ENCODE data around the gene TDG. TPM values are rescaled to one million over a fixed set of nuclear protein-coding genes. Genes with fewer than 3 reads are reported as not detected.

The TDG gene
- 28.0 and 38.9 TPM in 2 replicates for total RNA-seq (2014; rRNA removed; shearing (Covaris generic); ENCODE audit: low replicate concordance)

DNA sequence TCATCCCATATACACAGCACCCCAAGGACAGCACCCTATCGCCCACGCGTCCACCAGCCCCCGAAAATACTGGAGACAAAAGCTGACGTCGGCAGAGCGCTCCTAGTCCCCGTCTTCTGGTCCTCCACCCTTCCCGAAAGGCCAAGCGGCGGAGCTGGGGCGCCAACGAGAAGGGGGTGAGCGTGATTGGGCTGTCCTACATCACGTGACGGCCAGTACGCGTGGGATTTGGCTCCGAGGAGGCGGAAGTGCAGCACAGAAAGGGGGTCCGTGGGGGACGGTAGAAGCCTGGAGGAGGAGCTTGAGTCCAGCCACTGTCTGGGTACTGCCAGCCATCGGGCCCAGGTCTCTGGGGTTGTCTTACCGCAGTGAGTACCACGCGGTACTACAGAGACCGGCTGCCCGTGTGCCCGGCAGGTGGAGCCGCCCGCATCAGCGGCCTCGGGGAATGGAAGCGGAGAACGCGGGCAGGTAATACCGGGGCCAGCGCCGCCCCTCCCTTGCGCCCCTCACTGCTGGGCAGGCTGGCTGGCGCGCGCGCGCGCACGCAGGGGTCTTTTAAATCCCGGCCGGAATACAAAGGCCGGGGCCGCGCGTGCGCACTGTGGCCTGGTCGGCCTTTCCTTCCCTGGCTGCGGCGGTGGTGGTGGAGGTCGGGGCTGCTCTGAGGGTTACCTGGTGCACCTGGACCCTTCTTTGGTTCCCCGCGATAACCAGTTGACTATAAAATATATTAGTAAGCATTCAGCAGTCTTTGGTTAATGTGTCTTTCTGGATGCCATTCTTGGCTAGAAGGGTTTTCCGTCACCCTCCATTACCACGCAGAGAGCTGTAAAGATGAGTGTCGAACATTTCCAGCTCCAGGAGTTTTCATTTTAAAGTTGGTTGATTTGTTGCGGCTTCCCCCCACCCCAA is at the start of gene TDG:
Gene TDG (plus strand): TSS at position 283 of the 915 bp plus-strand sequence. CDS start 166 bp downstream, at position 449.
- Histone ChIP-seq H3K9me2 (replicated peaks; ENCODE audit: insufficient read depth, low read length) (no peaks in the 10 kb centered on the region), H4K20me1 (ENCODE audit: insufficient read depth, low read depth, low read length) (peaks cover 4% of the 10 kb centered on the region; the same call in 1 of the 2 replicates), H3K9ac (ENCODE audit: low read length) (peak within 1 kb of the TSS; percentile 79), H3K9me3 (ENCODE audit: low read length) (no peaks in the 10 kb centered on the region), H3K27me3 (ENCODE audit: low read length) (no peaks in the 10 kb centered on the region), H3K27ac (ENCODE audit: low read length) (peak within 1 kb of the TSS; percentile 69), H3K36me3 (ENCODE audit: insufficient read depth, low read length) (peaks cover 19% of the 10 kb centered on the region; the same call in 1 of the 2 replicates), H3K4me2 (ENCODE audit: low read depth, low read length, poor library complexity, severe bottlenecking) (peak within 1 kb of the TSS; percentile 100), H3K4me1 (ENCODE audit: low read length) (peaks cover 53% of the 10 kb centered on the region), H3K4me3 (ENCODE audit: low read length) (peak within 1 kb of the TSS; percentile 79), H2AFZ (ENCODE audit: low read length) (no peak within 1 kb of the TSS), H3K79me2 (ENCODE audit: low read length) (peaks cover 73% of the 10 kb centered on the region)
- DNase-seq: peak; percentile 99

- no peaks in the 10 kb centered on the region for H3K27me3 ChIP-seq (ENCODE audit: low read length)
- no peaks in the 10 kb centered on the region for H4K20me1 ChIP-seq (ENCODE audit: insufficient read depth, low read depth, low read length)
- no peak overlapping the region for H2AFZ ChIP-seq (ENCODE audit: low read length)
- H3K79me2 ChIP-seq (ENCODE audit: low read length): no peaks in the 10 kb centered on the region
- no peak overlapping the region for H3K4me2 ChIP-seq (ENCODE audit: low read depth, low read length, poor library complexity, severe bottlenecking)
- no peak for DNase-seq
- no peak overlapping the region for H3K27ac ChIP-seq (ENCODE audit: low read length)
- no peak overlapping the region for H3K9ac ChIP-seq (ENCODE audit: low read length)
- no peak overlapping the region for H3K4me3 ChIP-seq (ENCODE audit: low read length)
- H3K9me3 ChIP-seq (ENCODE audit: low read length): no peaks in the 10 kb centered on the region
- H3K4me1 ChIP-seq (ENCODE audit: low read length): no peaks in the 10 kb centered on the region
- no peaks in the 10 kb centered on the region for H3K36me3 ChIP-seq (ENCODE audit: insufficient read depth, low read length)
- H3K9me2 ChIP-seq (replicated peaks; ENCODE audit: insufficient read depth, low read length): no peaks in the 10 kb centered on the region
Observed at GRCh38 chr12:103917873-103918272, 47.8 kb upstream of the TDG start.

DNA sequence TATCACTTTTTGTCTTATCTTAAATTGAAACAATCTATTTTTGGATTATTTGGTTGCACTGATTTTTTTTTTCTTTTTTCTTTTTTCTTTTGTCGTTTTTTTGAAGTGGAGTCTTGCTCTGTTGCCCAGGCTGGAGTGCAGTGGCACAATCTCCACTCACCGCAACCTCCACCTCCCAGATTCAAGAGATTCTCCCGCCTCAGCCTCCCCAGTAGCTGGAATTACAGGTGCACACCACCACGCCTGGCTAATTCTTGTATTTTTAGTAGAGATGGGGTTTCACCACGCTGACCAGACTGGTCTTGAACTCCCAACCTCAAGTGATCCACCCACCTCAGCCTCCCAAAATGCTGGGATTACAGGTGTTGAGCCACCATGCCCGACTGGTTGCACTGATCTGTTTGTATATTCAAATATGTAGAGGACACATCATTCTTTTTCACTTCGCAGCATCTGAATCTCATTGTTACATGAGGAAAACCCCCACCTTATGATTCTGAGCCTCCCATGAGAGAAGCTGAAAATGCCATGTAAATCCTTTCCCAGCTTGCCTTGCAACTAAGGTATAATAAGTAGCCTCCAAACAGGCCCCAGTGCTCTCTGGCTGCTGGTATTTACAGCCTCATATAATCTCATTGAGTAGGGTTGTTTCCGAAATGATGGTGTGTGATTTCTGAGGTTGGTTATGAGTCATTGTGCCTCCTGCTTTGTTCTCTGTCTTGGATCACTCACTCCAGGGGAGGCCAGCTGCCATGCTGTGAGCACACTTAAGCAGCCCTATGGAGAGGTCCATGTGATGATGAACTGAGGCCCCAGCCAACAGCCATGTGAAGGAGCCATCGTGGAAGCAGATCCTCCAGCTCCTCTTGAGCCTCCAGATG is 40.7 kb upstream of the TDG start:
- H4K20me1 ChIP-seq (ENCODE audit: insufficient read depth, low read depth, low read length): no peaks in the 10 kb centered on the region
- no peaks in the 10 kb centered on the region for H3K79me2 ChIP-seq (ENCODE audit: low read length)
- H3K4me3 ChIP-seq (ENCODE audit: low read length): peak overlapping the region; percentile 17; the same call in 1 of the 2 replicates
- no peaks in the 10 kb centered on the region for H3K9me2 ChIP-seq (replicated peaks; ENCODE audit: insufficient read depth, low read length)
- no peaks in the 10 kb centered on the region for H3K9me3 ChIP-seq (ENCODE audit: low read length)
- H3K4me2 ChIP-seq (ENCODE audit: low read depth, low read length, poor library complexity, severe bottlenecking): peak overlapping the region; percentile 35
- no peak for DNase-seq
- no peak overlapping the region for H3K27ac ChIP-seq (ENCODE audit: low read length)
- H3K36me3 ChIP-seq (ENCODE audit: insufficient read depth, low read length): no peaks in the 10 kb centered on the region
- peaks cover 36% of the 10 kb centered on the region for H3K4me1 ChIP-seq (ENCODE audit: low read length)
- H2AFZ ChIP-seq (ENCODE audit: low read length): peak overlapping the region; percentile 89; the same call in 1 of the 2 replicates
- H3K9ac ChIP-seq (ENCODE audit: low read length): peak overlapping the region; percentile 6; the same call in 1 of the 2 replicates
- H3K27me3 ChIP-seq (ENCODE audit: low read length): no peaks in the 10 kb centered on the region

- Histone ChIP-seq H4K20me1 (ENCODE audit: insufficient read depth, low read depth, low read length) (peaks cover 30% of the 10 kb centered on the region), H3K4me2 (ENCODE audit: low read depth, low read length, poor library complexity, severe bottlenecking) (peak overlapping the region; percentile 89), H3K36me3 (ENCODE audit: insufficient read depth, low read length) (peaks cover 26% of the 10 kb centered on the region), H2AFZ (ENCODE audit: low read length) (peak overlapping the region; percentile 75), H3K27me3 (ENCODE audit: low read length) (no peaks in the 10 kb centered on the region), H3K79me2 (ENCODE audit: low read length) (peaks cover 34% of the 10 kb centered on the region), H3K4me3 (ENCODE audit: low read length) (peak overlapping the region; percentile 74), H3K4me1 (ENCODE audit: low read length) (peaks cover 61% of the 10 kb centered on the region), H3K9me2 (replicated peaks; ENCODE audit: insufficient read depth, low read length) (no peaks in the 10 kb centered on the region), H3K27ac (ENCODE audit: low read length) (peak overlapping the region; percentile 70), H3K9me3 (ENCODE audit: low read length) (no peaks in the 10 kb centered on the region), H3K9ac (ENCODE audit: low read length) (peak overlapping the region; percentile 81)
- DNase-seq: peak; percentile 76
Observed at GRCh38 chr12:103928682-103929045, 37.0 kb upstream of the TDG start.

DNA sequence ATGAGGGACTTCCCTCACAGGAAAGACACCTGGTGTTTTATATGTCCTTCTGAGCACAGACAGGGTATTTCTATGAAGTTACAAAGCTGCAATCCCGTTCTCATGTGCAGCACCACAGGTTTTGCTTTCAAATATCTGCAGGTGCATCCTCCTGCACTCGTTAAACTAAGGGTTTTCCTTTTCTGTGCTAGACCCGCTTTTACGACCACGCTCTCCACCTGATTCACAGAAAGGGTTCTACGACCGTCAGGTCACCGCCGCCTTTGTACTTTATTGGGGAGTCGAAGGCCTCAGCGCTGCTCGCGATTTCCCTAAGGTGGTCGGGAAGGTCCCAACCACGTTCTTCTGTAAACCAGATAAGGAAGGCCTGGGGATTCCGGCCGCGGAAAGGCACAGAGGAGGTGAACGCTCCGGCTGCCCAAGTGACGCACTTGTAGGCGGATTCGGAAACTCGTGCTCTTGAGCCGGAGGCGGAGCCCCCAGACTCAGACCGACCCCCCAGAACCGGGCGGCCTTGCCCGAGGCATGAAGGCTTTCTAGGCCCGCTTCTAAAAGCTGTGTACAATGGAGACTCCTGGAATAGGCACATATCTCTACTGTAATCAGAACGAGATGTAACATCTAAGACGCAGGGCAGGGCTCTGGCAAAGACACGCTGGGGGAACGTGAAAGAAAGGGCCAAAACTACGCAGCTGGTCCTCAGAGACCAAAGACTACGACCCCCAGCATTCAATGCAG is 36.5 kb upstream of the TDG start:
- Histone ChIP-seq H2AFZ (ENCODE audit: low read length) (peak overlapping the region; percentile 75), H3K36me3 (ENCODE audit: insufficient read depth, low read length) (peaks cover 31% of the 10 kb centered on the region), H3K27ac (ENCODE audit: low read length) (peak overlapping the region; percentile 70), H3K79me2 (ENCODE audit: low read length) (peaks cover 40% of the 10 kb centered on the region), H3K4me2 (ENCODE audit: low read depth, low read length, poor library complexity, severe bottlenecking) (peak overlapping the region; percentile 89), H3K9me3 (ENCODE audit: low read length) (no peaks in the 10 kb centered on the region), H3K4me3 (ENCODE audit: low read length) (peak overlapping the region; percentile 74), H4K20me1 (ENCODE audit: insufficient read depth, low read depth, low read length) (peaks cover 35% of the 10 kb centered on the region), H3K9ac (ENCODE audit: low read length) (peak overlapping the region; percentile 81), H3K9me2 (replicated peaks; ENCODE audit: insufficient read depth, low read length) (no peaks in the 10 kb centered on the region), H3K4me1 (ENCODE audit: low read length) (peaks cover 62% of the 10 kb centered on the region), H3K27me3 (ENCODE audit: low read length) (no peaks in the 10 kb centered on the region)
- peak; percentile 95 for DNase-seq

DNA sequence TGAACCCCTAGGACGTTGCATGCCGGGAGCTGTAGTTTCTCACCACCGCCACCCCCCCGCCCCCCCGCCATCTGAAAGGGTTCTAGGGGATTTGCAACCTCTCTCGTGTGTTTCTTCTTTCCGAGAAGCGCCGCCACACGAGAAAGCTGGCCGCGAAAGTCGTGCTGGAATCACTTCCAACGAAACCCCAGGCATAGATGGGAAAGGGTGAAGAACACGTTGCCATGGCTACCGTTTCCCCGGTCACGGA is 36.0 kb upstream of the TDG start:
- H3K79me2 ChIP-seq (ENCODE audit: low read length): peaks cover 42% of the 10 kb centered on the region
- peaks cover 37% of the 10 kb centered on the region for H4K20me1 ChIP-seq (ENCODE audit: insufficient read depth, low read depth, low read length)
- no peaks in the 10 kb centered on the region for H3K9me3 ChIP-seq (ENCODE audit: low read length)
- peaks cover 34% of the 10 kb centered on the region for H3K36me3 ChIP-seq (ENCODE audit: insufficient read depth, low read length)
- peak overlapping the region; percentile 81 for H3K9ac ChIP-seq (ENCODE audit: low read length)
- DNase-seq: no peak
- no peak overlapping the region for H2AFZ ChIP-seq (ENCODE audit: low read length)
- H3K4me3 ChIP-seq (ENCODE audit: low read length): peak overlapping the region; percentile 74
- peaks cover 61% of the 10 kb centered on the region for H3K4me1 ChIP-seq (ENCODE audit: low read length)
- H3K4me2 ChIP-seq (ENCODE audit: low read depth, low read length, poor library complexity, severe bottlenecking): peak overlapping the region; percentile 89
- no peaks in the 10 kb centered on the region for H3K27me3 ChIP-seq (ENCODE audit: low read length)
- H3K9me2 ChIP-seq (replicated peaks; ENCODE audit: insufficient read depth, low read length): no peaks in the 10 kb centered on the region
- peak overlapping the region; percentile 70; the same call in 1 of the 2 replicates for H3K27ac ChIP-seq (ENCODE audit: low read length)

- Histone ChIP-seq H3K79me2 (ENCODE audit: low read length) (peaks cover 47% of the 10 kb centered on the region), H3K9ac (ENCODE audit: low read length) (peak within 1 kb of the TSS; percentile 97), H4K20me1 (ENCODE audit: insufficient read depth, low read depth, low read length) (peaks cover 42% of the 10 kb centered on the region), H3K4me1 (ENCODE audit: low read length) (peaks cover 60% of the 10 kb centered on the region), H3K9me3 (ENCODE audit: low read length) (no peaks in the 10 kb centered on the region), H3K9me2 (replicated peaks; ENCODE audit: insufficient read depth, low read length) (no peaks in the 10 kb centered on the region), H2AFZ (ENCODE audit: low read length) (peak within 1 kb of the TSS; percentile 75), H3K36me3 (ENCODE audit: insufficient read depth, low read length) (peaks cover 38% of the 10 kb centered on the region), H3K4me3 (ENCODE audit: low read length) (peak within 1 kb of the TSS; percentile 77), H3K27me3 (ENCODE audit: low read length) (no peaks in the 10 kb centered on the region), H3K4me2 (ENCODE audit: low read depth, low read length, poor library complexity, severe bottlenecking) (peak within 1 kb of the TSS; percentile 89), H3K27ac (ENCODE audit: low read length) (peak within 1 kb of the TSS; percentile 79)
- DNase-seq: peak; percentile 100
Observed at GRCh38 chr12:103930034-103930786, 35.5 kb upstream of the TDG start, which contains the start of gene HSP90B1. TSS of gene HSP90B1 (plus strand) at chr12:103930410. CDS start at chr12:103930516, 106 bp downstream.
